HG03575 (cell line): ENCODE measurements around the gene CNPY1.
"Not testable (repeated sequence)": the region's sequence is repeated elsewhere in the genome, so short reads cannot be mapped to it uniquely, and the experiment has no call there.

Experiments
- ATAC-seq: cut with Tn5 transposase; IDR thresholded peaks from one replicate; pipeline ENCODE4 v1.9.1; 2021; ENCODE audit not compliant: unreplicated experiment, insufficient number of reproducible peaks, low FRiP score; ENCODE audit errors: extremely low read depth

The CNPY1 gene

GRCh38 chr7:155580367-155580766 lies 34.0 kb upstream of the CNPY1 start:
- ATAC-seq: no peak

GRCh38 chr7:155579565-155579964 lies 33.2 kb upstream of the CNPY1 start:
- no peak for ATAC-seq

GRCh38 chr7:155578016-155578415 lies 31.7 kb upstream of the CNPY1 start:
- ATAC-seq: no peak

GRCh38 chr7:155577509-155577905 lies 31.1 kb upstream of the CNPY1 start:
- no peak for ATAC-seq

- ATAC-seq: no peak
Observed at GRCh38 chr7:155576900-155577508, 30.6 kb upstream of the CNPY1 start.

- no peak for ATAC-seq
Observed at GRCh38 chr7:155576416-155576815, 30.1 kb upstream of the CNPY1 start.

- no peak for ATAC-seq
Observed at GRCh38 chr7:155574556-155575290, 28.4 kb upstream of the CNPY1 start.

GRCh38 chr7:155571581-155572345 lies 25.4 kb upstream of the CNPY1 start:
- no peak for ATAC-seq

- no peak for ATAC-seq
Observed at GRCh38 chr7:155570991-155571390, 24.6 kb upstream of the CNPY1 start.

- no peak for ATAC-seq
Observed at GRCh38 chr7:155570171-155570958, 24.0 kb upstream of the CNPY1 start.

GRCh38 chr7:155569681-155570080 lies 23.3 kb upstream of the CNPY1 start:
- no peak for ATAC-seq

- no peak for ATAC-seq
Observed at GRCh38 chr7:155568842-155569494, 22.6 kb upstream of the CNPY1 start.

- no peak for ATAC-seq
Observed at GRCh38 chr7:155568333-155568660, 21.9 kb upstream of the CNPY1 start.

- no peak for ATAC-seq
Observed at GRCh38 chr7:155567646-155568332, 21.4 kb upstream of the CNPY1 start.

GRCh38 chr7:155566011-155566836 lies 19.9 kb upstream of the CNPY1 start:
- ATAC-seq: no peak

- ATAC-seq: no peak
Observed at GRCh38 chr7:155565596-155565995, 19.2 kb upstream of the CNPY1 start.

- ATAC-seq: not testable (repeated sequence)
Observed at GRCh38 chr7:155562976-155563375, 16.6 kb upstream of the CNPY1 start.

- no peak for ATAC-seq
Observed at GRCh38 chr7:155562106-155562505, 15.7 kb upstream of the CNPY1 start.
